ENCODE results near the gene TMED7. TPM values are rescaled to one million over a fixed set of nuclear protein-coding genes. Genes with fewer than 3 reads are reported as not detected.

The TMED7 gene
- total RNA-seq, 1 donor from 2014 or later, result 77.2 TPM

DNA sequence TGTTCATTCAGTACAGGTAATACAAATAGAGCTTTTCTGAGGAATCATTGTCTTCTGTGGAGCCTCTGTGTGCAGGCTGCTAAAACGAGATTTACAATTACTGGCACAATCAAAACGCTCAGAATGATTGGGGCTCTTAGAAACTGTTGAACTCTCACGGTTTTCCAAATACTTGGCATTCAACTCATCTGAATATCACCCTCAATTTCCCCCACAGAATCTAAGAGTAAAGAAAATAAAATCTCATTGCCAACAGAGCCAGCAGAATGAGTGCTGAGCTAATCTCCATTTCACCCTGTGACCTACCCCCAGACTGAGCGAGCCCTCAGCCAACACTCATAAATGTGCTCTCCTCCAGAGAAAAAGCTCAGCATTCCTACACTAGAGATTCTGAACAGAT lies 35.3 kb upstream of the TMED7 start:
- Mint-ChIP-seq H3K9me3 (no peaks in the 10 kb centered on the region), H3K27me3 (no peaks in the 10 kb centered on the region), H3K4me1 (ENCODE audit: unreplicated experiment) (peaks cover 4% of the 10 kb centered on the region), H3K27ac (no peak overlapping the region), H3K36me3 (no peaks in the 10 kb centered on the region), H3K4me3 (no peak overlapping the region)
- TF ChIP-seq CTCF (conservative IDR thresholded peaks at IDR 0.05), result no peak
- no peak for DNase-seq (ENCODE audit: extremely low spot score, unreplicated experiment)

DNA sequence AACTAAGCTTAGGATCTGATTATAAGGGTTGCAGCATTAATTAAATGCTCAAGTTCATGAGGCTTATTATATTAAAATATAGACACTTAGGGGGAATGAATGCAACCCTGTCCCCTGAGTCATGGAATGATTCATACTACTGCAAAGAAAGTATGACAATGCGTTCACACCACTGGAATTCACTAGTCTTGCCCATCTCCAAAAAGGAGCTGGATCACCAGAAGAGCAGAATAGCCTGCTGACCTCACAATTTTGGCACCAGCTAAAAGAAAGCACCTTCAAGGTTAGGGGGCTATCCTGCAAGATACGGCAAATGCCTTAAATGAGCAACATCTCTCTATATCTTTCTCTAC lies 32.0 kb upstream of the TMED7 start:
- Mint-ChIP-seq H3K27ac (no peak overlapping the region), H3K4me3 (no peak overlapping the region), H3K9me3 (no peaks in the 10 kb centered on the region), H3K4me1 (ENCODE audit: unreplicated experiment) (peaks cover 4% of the 10 kb centered on the region), H3K27me3 (no peaks in the 10 kb centered on the region), H3K36me3 (no peaks in the 10 kb centered on the region)
- TF ChIP-seq CTCF (conservative IDR thresholded peaks at IDR 0.05), result no peak
- DNase-seq (ENCODE audit: extremely low spot score, unreplicated experiment), result no peak

- Mint-ChIP-seq H3K27me3 (no peaks in the 10 kb centered on the region), H3K27ac (no peak overlapping the region), H3K36me3 (no peaks in the 10 kb centered on the region), H3K9me3 (no peaks in the 10 kb centered on the region), H3K4me3 (no peak overlapping the region), H3K4me1 (ENCODE audit: unreplicated experiment) (peaks cover 4% of the 10 kb centered on the region)
- no peak for TF ChIP-seq CTCF (conservative IDR thresholded peaks at IDR 0.05)
- no peak for DNase-seq (ENCODE audit: extremely low spot score, unreplicated experiment)
These were observed 31.5 kb upstream of the TMED7 start for GRCh38 chr5:115657125-115657880.

DNA sequence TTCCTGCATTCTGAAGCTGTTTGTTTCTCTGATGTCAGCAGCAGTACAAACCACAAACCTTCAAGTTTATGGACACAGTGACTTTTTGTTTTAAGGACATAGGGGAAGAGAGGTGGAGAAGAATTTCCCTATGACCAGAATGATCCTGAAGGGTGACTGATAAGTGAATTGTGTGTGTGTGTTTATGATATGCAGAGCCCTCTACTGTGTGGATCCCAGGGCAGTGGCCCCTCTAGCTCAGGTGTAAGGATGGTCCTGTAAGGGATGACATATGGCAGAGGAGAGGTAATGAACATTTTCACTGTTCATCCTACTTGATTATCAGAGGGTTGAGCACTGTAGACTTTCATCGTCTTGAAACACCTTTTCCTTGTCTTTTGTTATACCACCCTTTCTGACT lies 30.6 kb upstream of the TMED7 start:
- Mint-ChIP-seq H3K4me1 (ENCODE audit: unreplicated experiment) (peaks cover 4% of the 10 kb centered on the region), H3K27me3 (no peaks in the 10 kb centered on the region), H3K27ac (no peak overlapping the region), H3K9me3 (no peaks in the 10 kb centered on the region), H3K4me3 (no peak overlapping the region), H3K36me3 (no peaks in the 10 kb centered on the region)
- DNase-seq (ENCODE audit: extremely low spot score, unreplicated experiment), result no peak
- TF ChIP-seq CTCF (conservative IDR thresholded peaks at IDR 0.05), result no peak

GRCh38 chr5:115655994-115656393 lies 30.2 kb upstream of the TMED7 start:
- Mint-ChIP-seq H3K4me1 (ENCODE audit: unreplicated experiment) (peaks cover 1% of the 10 kb centered on the region), H3K27me3 (no peaks in the 10 kb centered on the region), H3K36me3 (no peaks in the 10 kb centered on the region), H3K27ac (no peak overlapping the region), H3K9me3 (no peaks in the 10 kb centered on the region), H3K4me3 (no peak overlapping the region)
- DNase-seq (ENCODE audit: extremely low spot score, unreplicated experiment), result no peak
- no peak for TF ChIP-seq CTCF (conservative IDR thresholded peaks at IDR 0.05)
